A549 (cell line): ENCODE data around the gene AFF1. TPM values are rescaled to one million over a fixed set of nuclear protein-coding genes. Genes with fewer than 3 reads are reported as not detected.

Source experiments
- ATAC-seq, 2 experiments: fragments of 200-7000 bp in 1 of 2; fragments of >200 bp in 1 of 2; cut with Nextera tagmentation in 1 of 2; cut with Tn5 transposase in 1 of 2; 3 replicates each; pipeline versions ENCODE4 v1.8.0 to v1.9.1; 2018 to 2020; ENCODE audit warnings: mild to moderate bottlenecking in 1 of 2, moderate library complexity in 1 of 2
- CTCF ChIA-PET: fragments of 300-600 bp; sonication (Branson Sonifier 250); formaldehyde crosslinking; extraction: SDS; loops from one replicate; lab custom pipeline; 2021; ENCODE audit warnings: antibody characterized with exemption, inconsistent platforms; lab: Yijun Ruan, JAX
- POLR2A ChIA-PET: fragments of 350-600 bp; formaldehyde crosslinking; extraction: SDS; loops from one replicate; lab custom pipeline; 2021; ENCODE audit warnings: antibody characterized with exemption, inconsistent platforms; lab: Yijun Ruan, JAX
- DNase-seq, 2 experiments: peaks; one replicate each; pipeline versions ENCODE4 v3.0.0 to v3.0.0-alpha.2; 2011 to 2016; ENCODE audit warnings: low read depth in 1 of 2, low spot score in 1 of 2
- FAIRE-seq: peaks from 2 replicates; lab custom pipeline; 2011; peaks lifted over from hg19 to GRCh38; lab: Jason Lieb, UNC
- H3K27ac ChIP-seq, 2 experiments: fragments of >200 bp; sonication (Bioruptor Twin); formaldehyde crosslinking; 3 replicates each; pipeline ENCODE4 v1.5.1; 2016 to 2017
- H3K4me1 ChIP-seq: fragments of >200 bp; sonication (Bioruptor Twin); formaldehyde crosslinking; 3 replicates; pipeline ENCODE4 v1.6.1; 2016
- H3K4me2 ChIP-seq: fragments of >200 bp; sonication (Bioruptor Twin); formaldehyde crosslinking; 3 replicates; pipeline ENCODE4 v1.6.1; 2016
- H3K4me3 ChIP-seq: fragments of >200 bp; sonication (Bioruptor Twin); formaldehyde crosslinking; 3 replicates; pipeline ENCODE4 v1.5.1; 2016
- H3K9me3 ChIP-seq: fragments of >200 bp; sonication (Bioruptor Twin); formaldehyde crosslinking; 3 replicates; pipeline ENCODE4 v1.6.1; 2016
- BCL3 ChIP-seq: fragments of >200 bp; sonication (Bioruptor Twin); formaldehyde crosslinking; IDR thresholded peaks from 3 replicates; pipeline ENCODE4 v1.6.1; 2016
- EHF ChIP-seq: fragments of 250-450 bp; sonication (Bioruptor Pico); IDR thresholded peaks from 2 replicates; pipeline ENCODE4 v1.5.0; 2020; ENCODE audit warnings: mild to moderate bottlenecking
- ESRRA ChIP-seq: fragments of 150-350 bp; IDR thresholded peaks from 2 replicates; pipeline ENCODE4 v1.6.1; 2014; ENCODE audit warnings: mild to moderate bottlenecking, low read length, borderline replicate concordance
- FOSB ChIP-seq: fragments of 250-450 bp; sonication (Bioruptor Pico); IDR thresholded peaks from 2 replicates; pipeline ENCODE4 v1.5.0; 2020; ENCODE audit warnings: mild to moderate bottlenecking, moderate library complexity
- FOSL2 ChIP-seq, 2 experiments: fragments of 450-650 bp in 1 of 2; fragments of >200 bp in 1 of 2; sonication (Bioruptor Twin) in 1 of 2; formaldehyde crosslinking; IDR thresholded peaks; 2 replicates each; pipeline versions ENCODE4 v1.5.0 to v1.6.1; 2016 to 2020; ENCODE audit warnings: mild to moderate bottlenecking in 1 of 2, moderate library complexity in 1 of 2
- HDAC2 ChIP-seq: fragments of 200-600 bp; sonication (generic); IDR thresholded peaks from 2 replicates; pipeline ENCODE4 v1.6.1; 2016
- HES2 ChIP-seq: fragments of >200 bp; sonication (Bioruptor Twin); formaldehyde crosslinking; IDR thresholded peaks from 2 replicates; pipeline ENCODE4 v1.6.1; 2016
- HOXB13 ChIP-seq: fragments of 250-450 bp; sonication (Bioruptor Pico); IDR thresholded peaks from 2 replicates; pipeline ENCODE4 v1.5.0; 2020; ENCODE audit warnings: low read depth, mild to moderate bottlenecking, moderate library complexity
- JUN ChIP-seq, 2 experiments: fragments of >200 bp; sonication (Bioruptor Twin); formaldehyde crosslinking; IDR thresholded peaks; 2 replicates in 1 of 2; 3 replicates in 1 of 2; pipeline ENCODE4 v1.6.1; 2016 to 2017
- KDM5A ChIP-seq: fragments of 200-600 bp; sonication (generic); IDR thresholded peaks from 2 replicates; pipeline ENCODE4 v1.6.1; 2016; ENCODE audit warnings: antibody characterized with exemption, mild to moderate bottlenecking
- MAZ ChIP-seq: fragments of 150-350 bp; IDR thresholded peaks from 2 replicates; pipeline ENCODE4 v1.6.1; 2014; ENCODE audit warnings: antibody characterized with exemption, low read depth, low read length, borderline replicate concordance
- NFE2L2 ChIP-seq: fragments of 150-350 bp; conservative IDR thresholded peaks from 2 replicates; pipeline ENCODE4 v1.6.1; 2014; ENCODE audit warnings: low read length
- NPAS2 ChIP-seq: fragments of 250-450 bp; sonication (Bioruptor Pico); IDR thresholded peaks from 2 replicates; pipeline ENCODE4 v1.8.0; 2022; ENCODE audit warnings: mild to moderate bottlenecking, moderate library complexity, borderline replicate concordance
- NR3C1 ChIP-seq: fragments of >200 bp; sonication (Bioruptor Twin); formaldehyde crosslinking; IDR thresholded peaks from 3 replicates; pipeline ENCODE4 v1.6.1; 2017
- PBX3 ChIP-seq: IDR thresholded peaks from 2 replicates; pipeline ENCODE4 v1.6.1; 2012
- RARB ChIP-seq: fragments of 250-450 bp; sonication (Bioruptor Pico); IDR thresholded peaks from 2 replicates; pipeline ENCODE4 v1.8.0; 2021; ENCODE audit warnings: mild to moderate bottlenecking, moderate library complexity
- RFX5 ChIP-seq: fragments of 450-650 bp; IDR thresholded peaks from 2 replicates; pipeline ENCODE4 v1.7.1; 2014; ENCODE audit warnings: antibody characterized with exemption, mild to moderate bottlenecking, moderate library complexity
- TFCP2L1 ChIP-seq: fragments of 250-450 bp; sonication (Bioruptor Pico); IDR thresholded peaks from 2 replicates; pipeline ENCODE4 v1.5.0; 2021; ENCODE audit warnings: mild to moderate bottlenecking
- ZNF302 ChIP-seq: fragments of 250-450 bp; sonication (Bioruptor Pico); IDR thresholded peaks from 2 replicates; pipeline ENCODE4 v1.9.0; 2021; ENCODE audit warnings: inconsistent platforms, mild to moderate bottlenecking, moderate library complexity
- WGBS: methylation state at CpG from one replicate; pipeline ENCODE4 v1.1.6; 2017; ENCODE audit errors: missing lambda C conversion rate; 5-methylcytosine and 5-hydroxymethylcytosine counted together
- polyA plus RNA-seq, 4 experiments: library from polyadenylated mRNA; depleted of rRNA in 3 of 4; stranded (reverse); fragments of >200 nt; fragmentation: RNase III in 1 of 4; extraction: RNeasy Plus Mini Kit Qiagen cat#74134 plus additional on column Dnase treatment in 1 of 4; gene quantifications; 2 replicates in 3 of 4; 3 replicates in 1 of 4; pipeline ENCODE4 v1.2.3, GENCODE V29; 2011 to 2017
- TF ChIP-seq, protein P1 (sequence below): fragments of 250-450 bp; sonication (Bioruptor Pico); IDR thresholded peaks from 2 replicates; pipeline ENCODE4 v1.5.0; 2021; ENCODE audit warnings: mild to moderate bottlenecking, moderate library complexity, borderline replicate concordance

The AFF1 gene
- polyA plus RNA-seq, 2 of the 4 experiments (the other 2 are of a cell fraction): 13.7 to 15.4 TPM

DNA sequence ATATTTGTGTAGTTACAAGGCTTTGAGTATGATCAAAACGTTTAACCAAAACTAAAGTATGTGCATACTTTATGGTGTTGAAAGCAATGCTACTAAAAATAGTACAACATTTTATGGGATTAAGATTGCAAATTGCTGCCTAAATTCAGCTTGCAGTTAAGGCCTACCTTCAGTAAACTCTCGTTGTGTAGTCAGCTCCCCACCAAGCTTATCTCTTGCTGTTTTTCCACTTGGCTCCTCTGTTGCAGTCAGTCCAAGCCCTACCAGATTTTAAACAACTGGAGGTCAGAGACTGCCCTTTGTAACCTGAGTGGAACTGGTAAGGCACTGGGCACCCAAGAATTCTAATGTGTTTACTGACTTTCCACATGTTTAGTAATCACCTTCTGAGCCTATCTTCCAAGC is 25.7 kb downstream of the AFF1 start:
- ChIA-PET CTCF (interaction anchor here (1.3 to 2.0 kb wide), 2 partner anchors 9 to 38 kb away, joined by 5 to 6 read pairs; no protein-coding TSS in a partner anchor), POLR2A (interaction anchor here (1.0 kb wide), 1 partner anchor 46 kb away, joined by 3 read pairs; no protein-coding TSS in a partner anchor)
- Histone ChIP-seq H3K27ac (peak overlapping the region in 1 of 2 experiments; percentile 58; a peak in 3 of 6 replicates), H3K4me1 (peaks cover 82% of the 10 kb centered on the region), H3K4me2 (peak overlapping the region; percentile 51), H3K4me3 (no peak overlapping the region), H3K9me3 (no peaks in the 10 kb centered on the region)
- peak in 1 of 2 experiments; percentile 49; a peak in 3 of 6 replicates for ATAC-seq
- no peak for FAIRE-seq
- no peak for DNase-seq
- no peak for TF ChIP-seq BCL3
- no peak for TF ChIP-seq HES2
- TF ChIP-seq ZNF302 (CRISPR knock-in tag): no peak
- TF ChIP-seq PBX3: no peak
- TF ChIP-seq FOSB (CRISPR knock-in tag): no peak
- no peak for TF ChIP-seq NFE2L2
- no peak for TF ChIP-seq RARB (CRISPR knock-in tag)
- TF ChIP-seq NR3C1: no peak
- no peak for TF ChIP-seq HDAC2
- no peak for TF ChIP-seq JUN (IDR thresholded peaks at IDR 0.05)
- no peak for TF ChIP-seq MAZ
- no peak for TF ChIP-seq KDM5A
- WGBS: 29% methylated on average over 2 of the region's 2 CpGs

GRCh38 chr4:86961116-86961515 is 26.3 kb downstream of the AFF1 start:
- FAIRE-seq (no peak), DNase-seq (no peak), ATAC-seq (peak in 1 of 2 experiments; percentile 11; a peak in 1 of 6 replicates)
- WGBS: 96% methylated on average over 4 of the region's 4 CpGs
- peaks cover 80% of the 10 kb centered on the region for H3K4me1 ChIP-seq
- peak overlapping the region in 1 of 2 experiments; percentile 58; a peak in 3 of 6 replicates for H3K27ac ChIP-seq
- no peaks in the 10 kb centered on the region for H3K9me3 ChIP-seq
- no peak for TF ChIP-seq HOXB13
- no peak for TF ChIP-seq EHF (CRISPR knock-in tag)
- no peak for TF ChIP-seq NPAS2 (CRISPR knock-in tag)
- TF ChIP-seq ESRRA: no peak
- TF ChIP-seq RFX5: no peak
- TF ChIP-seq, protein P1, sequence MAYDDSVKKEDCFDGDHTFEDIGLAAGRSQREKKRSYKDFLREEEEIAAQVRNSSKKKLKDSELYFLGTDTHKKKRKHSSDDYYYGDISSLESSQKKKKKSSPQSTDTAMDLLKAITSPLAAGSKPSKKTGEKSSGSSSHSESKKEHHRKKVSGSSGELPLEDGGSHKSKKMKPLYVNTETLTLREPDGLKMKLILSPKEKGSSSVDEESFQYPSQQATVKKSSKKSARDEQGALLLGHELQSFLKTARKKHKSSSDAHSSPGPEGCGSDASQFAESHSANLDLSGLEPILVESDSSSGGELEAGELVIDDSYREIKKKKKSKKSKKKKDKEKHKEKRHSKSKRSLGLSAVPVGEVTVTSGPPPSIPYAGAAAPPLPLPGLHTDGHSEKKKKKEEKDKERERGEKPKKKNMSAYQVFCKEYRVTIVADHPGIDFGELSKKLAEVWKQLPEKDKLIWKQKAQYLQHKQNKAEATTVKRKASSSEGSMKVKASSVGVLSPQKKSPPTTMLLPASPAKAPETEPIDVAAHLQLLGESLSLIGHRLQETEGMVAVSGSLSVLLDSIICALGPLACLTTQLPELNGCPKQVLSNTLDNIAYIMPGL (CRISPR knock-in tag): no peak
- TF ChIP-seq FOSL2 (IDR thresholded peaks at IDR 0.05): no peak
- TF ChIP-seq FOSL2 (CRISPR knock-in tag; IDR thresholded peaks at IDR 0.05): no peak
- no peak for TF ChIP-seq TFCP2L1
- CTCF ChIA-PET: interaction anchor here (1.3 to 2.0 kb wide), 2 partner anchors 10 to 39 kb away, joined by 5 to 6 read pairs; no protein-coding TSS in a partner anchor
- POLR2A ChIA-PET: interaction anchor here (1.0 kb wide), 1 partner anchor 46 kb away, joined by 3 read pairs; no protein-coding TSS in a partner anchor
- peak overlapping the region; percentile 51 for H3K4me2 ChIP-seq
- no peak overlapping the region for H3K4me3 ChIP-seq
